HG03039 (cell line): ENCODE results near the gene LAT.
"Not testable (repeated sequence)": the region's sequence is repeated elsewhere in the genome, so short reads cannot be mapped to it uniquely, and the experiment has no call there.

Experiments used
- ATAC-seq: cut with Tn5 transposase; IDR thresholded peaks from one replicate; pipeline ENCODE4 v1.9.1; 2021; ENCODE audit warnings: mild to moderate bottlenecking, moderate library complexity; ENCODE audit not compliant: unreplicated experiment

LAT gene

DNA sequence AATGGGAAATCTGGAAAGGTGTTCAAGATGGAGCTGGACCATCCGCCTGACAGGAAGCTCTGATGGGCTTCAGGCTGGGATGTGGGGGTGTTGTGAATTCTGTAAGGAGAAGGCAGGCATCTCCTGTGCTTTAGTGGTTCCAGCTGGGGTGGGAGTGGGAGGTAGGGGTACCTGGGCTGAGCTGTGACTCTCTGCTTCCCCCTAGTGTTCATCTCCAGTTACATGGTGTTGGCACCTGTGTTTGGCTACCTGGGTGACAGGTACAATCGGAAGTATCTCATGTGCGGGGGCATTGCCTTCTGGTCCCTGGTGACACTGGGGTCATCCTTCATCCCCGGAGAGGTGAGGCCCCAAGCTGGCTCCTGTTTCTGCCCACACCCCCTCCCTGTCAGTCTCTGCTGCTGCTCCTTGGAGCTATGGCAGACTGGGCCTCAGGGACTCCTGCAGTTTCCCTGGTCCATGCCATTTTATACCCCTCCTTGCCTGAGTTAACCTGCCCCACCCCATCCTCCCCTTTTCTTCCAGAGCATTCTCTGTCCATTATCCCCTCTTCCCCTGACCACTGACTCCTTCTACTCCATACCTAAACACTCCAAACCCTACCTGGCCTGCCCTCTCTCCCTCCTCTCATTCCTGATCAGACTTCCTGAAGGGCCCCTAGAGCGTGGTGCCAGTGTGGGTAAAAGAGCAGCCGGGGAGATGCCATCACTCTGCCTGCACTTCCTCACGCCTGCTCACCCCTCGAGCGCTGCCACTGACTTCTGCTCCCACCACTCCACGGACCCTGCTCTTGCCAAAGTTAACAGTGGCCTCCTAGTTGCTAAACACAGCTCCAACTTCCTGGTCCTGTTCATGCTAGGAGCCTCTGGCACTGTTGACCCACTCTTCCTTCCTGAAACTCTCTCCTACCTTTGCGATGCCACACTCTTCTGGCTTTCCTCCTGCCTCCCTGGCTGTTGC is 6.9 kb upstream of the LAT start:
- ATAC-seq = no peak

DNA sequence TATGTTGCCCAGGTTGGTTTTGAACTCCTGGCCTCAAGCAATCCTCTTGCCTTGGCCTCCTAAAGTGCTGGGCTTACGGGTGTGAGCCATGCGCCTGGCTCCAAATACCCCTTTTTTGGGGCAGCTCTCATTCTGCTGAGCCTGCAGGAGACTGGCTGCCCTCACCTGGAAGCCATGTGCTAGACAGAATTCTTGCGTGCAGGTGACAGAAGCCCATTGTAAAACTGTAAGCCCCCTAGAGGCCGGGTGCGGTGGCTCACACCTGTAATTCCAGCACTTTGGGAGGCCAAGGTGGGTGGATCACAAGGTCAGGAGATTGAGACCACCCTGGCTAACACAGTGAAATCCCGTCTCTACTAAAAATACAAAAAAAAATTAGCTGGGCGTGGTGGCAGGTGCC is 4.5 kb upstream of the LAT start:
- not testable (repeated sequence) for ATAC-seq

DNA sequence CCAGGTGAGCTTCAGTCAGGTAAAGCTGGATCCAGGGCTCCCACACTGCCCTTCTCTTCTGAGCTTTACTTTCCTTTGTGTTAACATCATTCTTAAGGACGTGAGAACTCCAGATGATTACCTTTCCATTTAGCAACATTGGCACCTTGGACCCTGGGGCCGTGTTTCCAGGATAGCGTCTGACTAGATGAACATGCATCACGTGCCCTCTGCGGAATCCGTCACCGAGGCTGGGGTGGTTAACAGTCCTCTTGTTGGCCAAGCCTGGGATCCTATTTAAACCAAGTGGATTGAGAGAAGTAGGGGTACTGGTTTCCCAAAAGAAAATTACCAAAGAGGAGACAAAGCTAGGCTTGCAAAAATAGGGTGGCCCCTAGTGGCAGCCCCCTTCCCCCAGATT is 3.9 kb upstream of the LAT start:
- no peak for ATAC-seq

DNA sequence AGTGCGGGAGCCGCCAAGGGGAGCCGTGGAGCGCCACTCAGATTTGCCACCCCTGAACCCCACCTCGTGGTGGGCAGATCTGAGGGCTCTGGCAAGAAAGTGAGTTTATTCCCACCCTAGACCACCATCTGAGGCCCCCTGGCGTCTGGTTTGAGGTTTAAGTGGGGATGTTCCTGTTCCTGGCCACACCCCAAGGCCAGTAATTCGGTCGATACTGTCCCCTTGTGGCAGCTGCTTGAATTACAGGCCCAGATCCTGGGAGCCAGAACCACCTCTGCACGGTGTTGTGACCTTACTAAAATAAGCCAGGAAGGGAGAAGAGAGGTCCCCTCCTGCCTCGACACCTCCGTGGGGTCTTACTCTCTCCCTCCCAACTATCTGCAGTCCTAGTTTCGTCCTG is 3.3 kb upstream of the LAT start:
- ATAC-seq = no peak

DNA sequence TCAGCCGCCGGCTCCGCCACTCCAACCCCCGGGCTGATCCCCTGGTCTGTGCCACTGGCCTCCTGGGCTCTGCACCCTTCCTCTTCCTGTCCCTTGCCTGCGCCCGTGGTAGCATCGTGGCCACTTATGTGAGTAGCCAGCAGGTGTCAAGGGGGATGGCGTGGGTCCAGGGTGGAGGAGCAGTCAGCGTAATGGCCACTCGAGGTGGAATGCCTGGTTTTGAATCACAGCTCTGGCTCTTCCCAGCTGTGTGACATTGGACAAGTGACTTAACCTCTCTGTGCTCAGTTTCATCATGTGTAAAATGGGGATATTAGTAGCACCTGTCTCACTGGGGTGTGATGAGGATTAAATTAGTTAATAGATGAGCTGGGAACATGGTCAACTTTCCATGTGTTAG is 2.4 kb upstream of the LAT start:
- no peak for ATAC-seq

DNA sequence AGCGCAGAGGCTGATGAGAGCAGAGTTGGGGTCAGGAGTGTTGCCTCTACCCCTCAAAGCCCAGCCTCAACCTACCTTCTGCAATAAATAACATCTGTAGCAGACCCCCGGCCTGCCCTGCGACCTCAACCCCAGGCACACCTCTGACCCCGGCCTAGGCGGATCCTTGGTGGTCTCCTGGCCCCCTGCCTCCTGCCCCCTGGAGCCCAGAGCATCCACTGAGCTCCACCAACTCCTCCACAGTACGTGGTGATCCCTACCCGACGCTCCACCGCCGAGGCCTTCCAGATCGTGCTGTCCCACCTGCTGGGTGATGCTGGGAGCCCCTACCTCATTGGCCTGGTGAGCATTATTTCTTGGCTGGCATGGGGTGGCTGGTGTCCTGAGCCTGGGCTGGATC is 1.9 kb upstream of the LAT start:
- ATAC-seq = no peak

DNA sequence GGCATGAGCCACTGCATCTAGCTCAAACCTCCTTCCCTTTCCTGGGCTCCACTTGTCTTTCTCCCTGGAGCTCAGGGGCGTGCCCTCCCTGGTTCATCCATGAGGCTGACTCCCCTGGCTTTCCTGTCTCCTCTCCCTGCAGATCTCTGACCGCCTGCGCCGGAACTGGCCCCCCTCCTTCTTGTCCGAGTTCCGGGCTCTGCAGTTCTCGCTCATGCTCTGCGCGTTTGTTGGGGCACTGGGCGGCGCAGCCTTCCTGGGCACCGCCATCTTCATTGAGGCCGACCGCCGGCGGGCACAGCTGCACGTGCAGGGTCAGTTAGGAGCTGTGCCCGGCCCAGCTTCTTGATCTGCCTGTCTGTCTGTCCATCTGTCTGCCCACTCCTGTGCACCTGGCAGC is 1.2 kb upstream of the LAT start:
- ATAC-seq = no peak

DNA sequence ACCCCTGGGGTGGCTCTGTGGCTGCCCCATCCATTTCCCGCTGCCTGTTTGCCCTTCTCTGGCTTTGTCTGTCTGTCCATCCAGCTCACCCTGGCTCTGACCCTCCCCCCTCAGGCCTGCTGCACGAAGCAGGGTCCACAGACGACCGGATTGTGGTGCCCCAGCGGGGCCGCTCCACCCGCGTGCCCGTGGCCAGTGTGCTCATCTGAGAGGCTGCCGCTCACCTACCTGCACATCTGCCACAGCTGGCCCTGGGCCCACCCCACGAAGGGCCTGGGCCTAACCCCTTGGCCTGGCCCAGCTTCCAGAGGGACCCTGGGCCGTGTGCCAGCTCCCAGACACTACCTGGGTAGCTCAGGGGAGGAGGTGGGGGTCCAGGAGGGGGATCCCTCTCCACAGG is 761 bp upstream of the LAT start:
- ATAC-seq = no peak

DNA sequence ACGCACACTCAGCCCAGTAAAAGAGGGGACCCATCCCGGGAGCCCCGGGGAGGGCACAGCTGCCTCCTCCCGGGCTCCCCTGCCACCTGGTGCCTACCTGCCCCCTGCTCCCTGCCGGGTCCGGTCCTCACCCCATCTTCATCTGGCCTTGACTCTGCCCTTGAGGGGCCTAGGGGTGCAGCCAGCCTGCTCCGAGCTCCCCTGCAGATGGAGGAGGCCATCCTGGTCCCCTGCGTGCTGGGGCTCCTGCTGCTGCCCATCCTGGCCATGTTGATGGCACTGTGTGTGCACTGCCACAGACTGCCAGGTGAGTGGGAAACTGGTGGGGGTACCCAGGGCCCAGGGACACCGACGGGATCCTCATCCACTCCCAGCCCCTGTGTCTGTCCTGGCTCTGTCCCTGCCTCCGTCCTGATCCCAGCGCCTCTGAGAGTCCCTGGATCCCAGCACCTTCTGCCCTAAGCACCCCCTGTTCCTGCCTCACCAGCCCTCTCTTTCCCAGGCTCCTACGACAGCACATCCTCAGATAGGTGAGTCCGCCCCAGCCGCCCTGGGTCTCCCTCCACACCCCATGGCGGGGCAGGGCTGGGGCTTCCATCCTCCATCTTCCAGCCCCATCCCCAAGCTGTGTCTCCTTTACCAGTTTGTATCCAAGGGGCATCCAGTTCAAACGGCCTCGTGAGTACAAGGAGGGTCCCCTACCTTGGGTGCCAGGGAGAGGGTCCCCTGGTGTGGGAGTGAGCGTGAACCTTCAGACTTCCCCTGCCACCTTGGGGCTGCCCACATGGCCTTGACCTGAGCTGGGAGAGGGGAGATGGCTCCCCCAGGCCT is 574 bp downstream of the LAT start:
- ATAC-seq = no peak

DNA sequence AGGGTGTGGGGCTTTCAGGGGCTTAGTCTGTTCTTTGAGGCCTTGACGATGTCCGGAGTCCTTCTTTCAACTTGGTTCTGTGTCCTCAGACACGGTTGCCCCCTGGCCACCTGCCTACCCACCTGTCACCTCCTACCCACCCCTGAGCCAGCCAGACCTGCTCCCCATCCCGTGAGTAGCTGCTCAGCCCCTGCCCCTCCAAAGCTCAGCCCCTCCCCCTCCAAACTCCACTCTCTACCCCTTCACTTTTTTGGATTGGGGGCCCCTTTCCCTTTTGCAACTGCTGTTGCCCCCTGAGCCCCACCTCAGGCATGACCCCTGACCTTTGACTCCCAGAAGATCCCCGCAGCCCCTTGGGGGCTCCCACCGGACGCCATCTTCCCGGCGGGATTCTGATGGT is 1.2 kb downstream of the LAT start:
- no peak for ATAC-seq

DNA sequence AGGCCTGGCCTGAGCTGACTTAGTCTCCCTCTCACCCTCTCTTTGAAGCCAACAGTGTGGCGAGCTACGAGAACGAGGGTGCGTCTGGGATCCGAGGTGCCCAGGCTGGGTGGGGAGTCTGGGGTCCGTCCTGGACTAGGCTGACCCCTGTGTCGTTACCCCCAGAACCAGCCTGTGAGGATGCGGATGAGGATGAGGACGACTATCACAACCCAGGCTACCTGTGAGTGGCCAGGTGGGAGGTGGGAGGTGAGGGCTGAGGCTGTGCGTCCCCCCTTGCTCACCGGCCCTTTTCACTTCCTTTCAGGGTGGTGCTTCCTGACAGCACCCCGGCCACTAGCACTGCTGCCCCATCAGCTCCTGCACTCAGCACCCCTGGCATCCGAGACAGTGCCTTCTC is 1.6 kb downstream of the LAT start:
- no peak for ATAC-seq

DNA sequence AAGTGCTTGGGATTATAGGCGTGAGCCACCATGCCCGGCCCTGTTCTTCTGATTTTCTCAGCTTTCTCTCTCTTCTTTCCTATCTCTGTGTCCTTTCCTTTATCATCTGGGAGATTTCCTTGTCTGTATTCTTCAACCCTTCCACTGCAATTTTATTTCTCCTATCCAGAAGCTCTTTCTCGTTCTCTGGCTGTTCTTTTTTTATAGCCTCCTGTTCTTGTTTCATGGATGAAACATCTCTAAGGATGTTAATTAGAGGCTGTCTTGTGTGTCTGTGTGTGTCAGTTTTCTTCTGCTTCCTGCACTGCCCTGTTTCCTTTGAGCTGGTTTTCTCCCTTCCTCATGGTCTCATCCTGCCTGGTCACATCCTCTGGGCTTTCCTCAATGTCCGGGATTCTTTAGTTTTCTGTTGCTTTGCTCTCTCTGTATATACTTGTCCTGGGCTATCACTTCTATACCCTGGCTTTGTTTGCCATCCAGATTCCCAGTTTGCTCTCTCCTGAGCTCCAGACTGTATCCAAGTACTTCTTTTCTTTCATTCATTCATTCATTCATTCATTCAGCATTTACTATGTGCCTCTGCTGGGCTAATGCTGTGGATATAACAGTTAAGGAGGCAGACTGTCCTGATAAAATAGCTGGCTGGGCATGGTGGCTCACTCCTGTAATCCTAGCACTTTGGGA is 2.5 kb downstream of the LAT start:
- no peak for ATAC-seq

DNA sequence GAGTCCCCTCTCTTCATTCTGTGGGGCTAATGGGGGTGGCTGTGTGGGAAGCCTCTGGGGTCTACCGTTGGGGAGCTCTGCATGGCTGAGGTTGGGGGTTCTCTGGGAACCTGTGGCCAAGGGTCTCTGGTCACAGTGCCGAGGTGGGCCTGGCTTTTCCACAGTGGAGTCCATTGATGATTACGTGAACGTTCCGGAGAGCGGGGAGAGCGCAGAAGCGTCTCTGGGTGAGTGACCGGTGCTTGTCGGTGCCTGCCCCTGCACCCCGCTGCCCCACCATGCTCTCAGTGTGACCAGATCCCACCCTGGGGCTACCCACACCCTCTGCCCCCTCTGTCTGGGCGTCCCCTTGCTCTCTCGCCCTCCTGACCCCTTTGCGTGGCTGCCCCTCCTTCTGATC is 4.5 kb downstream of the LAT start:
- ATAC-seq = no peak

DNA sequence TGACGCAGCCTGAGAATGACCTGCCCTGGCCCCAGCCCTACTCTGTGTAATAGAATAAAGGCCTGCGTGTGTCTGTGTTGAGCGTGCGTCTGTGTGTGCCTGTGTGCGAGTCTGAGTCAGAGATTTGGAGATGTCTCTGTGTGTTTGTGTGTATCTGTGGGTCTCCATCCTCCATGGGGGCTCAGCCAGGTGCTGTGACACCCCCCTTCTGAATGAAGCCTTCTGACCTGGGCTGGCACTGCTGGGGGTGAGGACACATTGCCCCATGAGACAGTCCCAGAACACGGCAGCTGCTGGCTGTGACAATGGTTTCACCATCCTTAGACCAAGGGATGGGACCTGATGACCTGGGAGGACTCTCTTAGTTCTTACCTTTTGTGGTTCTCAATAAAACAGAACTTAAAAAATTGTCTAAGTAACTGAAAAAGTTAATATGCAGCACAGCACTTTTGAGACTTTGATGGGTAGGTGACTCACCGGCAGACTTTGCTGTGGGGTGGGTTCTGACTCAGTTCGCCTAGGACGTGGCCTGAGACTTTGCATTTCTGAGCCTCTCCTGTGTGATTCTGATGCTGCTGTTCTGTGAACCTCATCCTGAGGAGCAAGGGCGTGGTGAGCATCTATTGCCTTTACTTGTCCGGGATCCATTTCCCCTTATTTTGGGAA is 5.7 kb downstream of the LAT start:
- ATAC-seq = no peak

DNA sequence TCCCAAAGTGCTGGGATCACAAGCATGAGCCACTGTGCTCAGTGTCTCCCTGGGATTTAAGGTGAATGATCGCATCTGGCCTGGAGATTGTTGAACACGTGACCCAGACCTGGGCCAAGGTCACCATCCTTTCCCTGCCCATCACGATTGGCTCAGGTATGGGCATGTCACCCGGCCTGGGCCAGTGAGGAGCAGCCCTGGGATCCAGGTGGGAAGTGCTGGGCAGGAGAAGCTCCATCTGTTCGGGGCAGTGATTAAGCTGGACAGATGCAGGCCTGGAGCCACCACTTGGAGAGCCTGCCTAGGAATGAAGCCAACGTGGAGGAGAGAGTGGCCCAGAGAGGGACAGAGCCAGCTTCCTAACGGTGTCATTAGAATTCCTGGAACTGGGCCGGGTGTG is 6.8 kb downstream of the LAT start:
- no peak for ATAC-seq

DNA sequence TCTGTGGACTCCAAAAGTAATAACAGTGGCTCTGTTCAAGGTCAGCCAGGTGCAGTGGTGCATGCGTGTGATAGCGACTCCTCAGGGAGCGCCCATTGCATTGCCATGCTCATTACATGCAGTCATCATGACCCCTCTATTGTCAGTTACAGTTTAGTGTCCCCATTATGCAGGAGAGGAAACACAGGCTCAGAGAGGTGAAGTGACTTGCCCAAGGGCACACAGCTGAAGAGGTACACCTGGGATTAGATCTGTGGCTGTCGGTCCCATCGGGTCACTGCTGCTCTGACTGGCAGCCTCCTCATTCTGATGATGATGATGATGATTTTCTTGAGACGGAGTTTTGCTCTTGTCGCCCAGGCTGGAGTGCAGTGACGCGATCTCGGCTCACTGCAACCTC is 7.6 kb downstream of the LAT start:
- ATAC-seq = no peak

DNA sequence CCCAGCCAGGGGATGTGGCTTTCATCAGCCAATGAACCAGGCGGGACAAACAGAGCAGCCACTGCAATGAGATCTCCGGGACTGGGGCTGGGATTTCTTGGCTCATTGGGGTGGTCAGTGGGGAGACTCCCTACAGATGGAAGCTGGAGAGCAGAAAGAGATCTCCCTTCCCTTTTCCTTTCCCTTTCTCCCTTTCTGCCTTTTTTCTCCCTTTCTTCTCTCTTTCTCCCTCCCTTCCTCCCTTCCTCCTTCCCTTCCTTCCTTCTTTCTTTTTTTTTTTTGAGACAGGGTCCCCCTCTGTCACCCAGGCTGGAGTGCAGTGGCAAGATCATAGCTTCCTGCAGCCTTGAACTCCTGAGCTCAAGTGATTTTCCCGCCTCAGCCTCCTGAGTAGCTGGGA is 14.0 kb downstream of the LAT start:
- no peak for ATAC-seq

DNA sequence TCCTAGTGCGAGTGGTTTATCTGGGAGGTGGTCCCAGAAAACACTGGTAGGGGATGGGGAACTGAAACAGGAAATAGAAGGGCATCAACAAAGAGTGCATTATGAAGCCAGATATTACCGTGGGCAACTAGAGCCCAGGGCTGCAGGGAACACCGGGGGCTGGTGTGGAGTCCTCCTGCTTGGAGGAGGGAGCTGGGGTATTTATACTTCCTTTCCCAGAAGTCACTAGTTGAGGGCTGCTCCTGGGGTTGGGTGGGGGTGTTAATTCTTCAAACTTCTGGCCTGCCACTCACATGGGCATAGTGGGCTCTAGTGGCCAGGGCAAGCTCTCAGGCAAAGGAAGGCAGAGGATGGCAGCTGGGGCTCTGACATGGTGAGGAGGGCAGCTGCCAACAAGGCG is 14.7 kb downstream of the LAT start:
- ATAC-seq = no peak

DNA sequence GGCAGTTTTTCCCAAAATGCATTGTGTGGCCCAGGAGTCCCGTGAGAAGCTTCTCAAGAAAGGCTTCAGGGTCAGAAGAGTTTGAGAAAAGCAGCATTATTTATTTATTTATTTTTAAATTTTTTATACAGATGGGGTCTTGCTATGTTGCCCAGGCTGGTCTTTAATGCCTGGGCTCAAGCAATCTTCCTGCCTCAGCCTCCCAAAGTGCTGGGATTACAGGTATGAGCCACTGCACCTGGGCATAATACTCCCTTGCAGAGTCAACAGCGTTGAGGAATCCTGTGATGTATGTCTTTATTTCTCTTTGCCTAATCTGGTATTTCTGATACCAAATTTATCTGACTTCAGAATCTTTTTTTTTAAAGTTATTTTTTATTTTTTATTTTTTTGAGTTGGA is 15.2 kb downstream of the LAT start:
- no peak for ATAC-seq

DNA sequence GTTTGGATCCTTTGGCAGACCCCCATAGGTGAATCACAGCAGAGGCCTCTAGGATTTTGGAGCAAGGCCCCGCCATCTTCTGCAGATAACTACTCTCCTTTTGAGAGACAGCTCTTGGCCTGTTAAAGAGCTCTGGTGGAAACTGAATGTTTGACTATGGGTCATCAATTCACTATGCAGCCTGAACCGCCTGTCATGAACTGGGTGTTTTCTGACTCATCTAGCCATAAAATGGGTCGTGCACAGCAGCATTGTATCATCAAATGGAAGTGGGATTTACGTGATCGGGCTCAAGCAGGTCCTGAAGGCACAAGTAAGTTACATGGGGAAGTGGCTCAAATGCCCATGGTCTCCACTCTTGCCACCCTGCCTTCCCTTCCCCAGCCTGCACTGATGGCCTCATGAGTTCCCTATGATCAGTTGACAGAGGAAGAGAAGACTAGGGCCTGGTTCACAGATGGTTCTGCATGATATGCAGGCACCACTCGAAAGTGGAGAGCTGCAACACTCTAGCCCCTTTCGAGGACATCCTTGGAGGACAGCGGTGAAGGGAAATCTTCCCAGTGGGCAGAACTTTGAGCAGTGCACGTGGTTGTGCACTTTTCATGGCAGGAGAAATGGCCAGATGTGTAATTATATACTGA is 19.8 kb downstream of the LAT start:
- ATAC-seq = not testable (repeated sequence)
